Ascending aorta (tissue), 2 donors: ENCODE data around the gene SRSF10. TPM values are rescaled to one million over a fixed set of nuclear protein-coding genes. Genes with fewer than 3 reads are reported as not detected.
A peak's percentile ranks its signal among the peaks of the same experiment; 100 is the strongest.

Experiments used
- DNase-seq, 2 donors: peaks; one replicate each; pipeline ENCODE4 v3.0.0-alpha.2; 2019; ENCODE audit warnings: low spot score in 2 of 2
- H3K27ac ChIP-seq, 2 donors: fragments of 200-600 bp; sonication (generic); one replicate each; pipeline ENCODE4 v1.5.1; 2016 to 2017; ENCODE audit warnings: mild to moderate bottlenecking in 1 of 2
- H3K27me3 ChIP-seq: fragments of 200-600 bp; sonication (generic); one replicate; pipeline ENCODE4 v1.5.1; 2017
- H3K36me3 ChIP-seq, 2 donors: fragments of 200-600 bp; sonication (generic); one replicate each; pipeline ENCODE4 v1.5.1; 2016
- H3K4me1 ChIP-seq, 2 donors: fragments of 200-600 bp; sonication (generic); one replicate each; pipeline ENCODE4 v1.5.1; 2016 to 2017; ENCODE audit warnings: mild to moderate bottlenecking in 1 of 2
- H3K4me3 ChIP-seq, 2 donors: fragments of 200-600 bp; sonication (generic); one replicate each; pipeline ENCODE4 v1.5.1; 2016 to 2017; ENCODE audit warnings: mild to moderate bottlenecking in 1 of 2
- H3K9me3 ChIP-seq, 2 donors: fragments of 200-600 bp; sonication (generic); one replicate each; pipeline ENCODE4 v1.5.1; 2016
- CTCF ChIP-seq, 3 experiments: fragments of 200-600 bp in 2 of 3; fragments of 450-650 bp in 1 of 3; sonication (generic) in 2 of 3; IDR thresholded peaks; one replicate each; pipeline ENCODE4 v1.5.1; 2016 to 2019; ENCODE audit warnings: antibody characterized with exemption in 3 of 3, mild to moderate bottlenecking in 1 of 3, moderate library complexity in 1 of 3
- intact Hi-C: fragments of 100-400 bp; cut with DNase I; formaldehyde crosslinking; loops from one replicate; pipeline ENCODE4 v1.15.1; 2023
- total RNA-seq: library from RNA; depleted of rRNA; stranded (reverse); fragments of >200 nt; gene quantifications from one replicate; pipeline ENCODE4 v1.1.0, GENCODE V29; 2016

The SRSF10 gene
- total RNA-seq, 1 donor from 2014 or later, result 80.6 TPM

GRCh38 chr1:23966973-23967493 is 13.1 kb downstream of the SRSF10 start:
- TF ChIP-seq CTCF (IDR thresholded peaks at IDR 0.05), result no peak
- DNase-seq, result no peak
- Histone ChIP-seq H3K4me1 (peaks cover 0 to 8% of the 10 kb centered on the region in 2 donors), H3K27me3 (no peaks in the 10 kb centered on the region), H3K9me3 (no peaks in the 10 kb centered on the region), H3K27ac (no peak overlapping the region), H3K36me3 (peaks cover 38 to 45% of the 10 kb centered on the region in 2 donors), H3K4me3 (no peak overlapping the region)
- intact Hi-C loops, result no loop called here

- H3K27me3 ChIP-seq, result no peaks in the 10 kb centered on the region
- H3K36me3 ChIP-seq, result peaks cover 20 to 36% of the 10 kb centered on the region in 2 donors
- peak overlapping the region; percentile 15 to 62 for H3K27ac ChIP-seq
- DNase-seq, result no peak
- no peaks in the 10 kb centered on the region for H3K9me3 ChIP-seq
- H3K4me3 ChIP-seq, result no peak overlapping the region
- TF ChIP-seq CTCF (IDR thresholded peaks at IDR 0.05), result no peak
- intact Hi-C loops, result no loop called here
- H3K4me1 ChIP-seq, result peaks cover 0 to 8% of the 10 kb centered on the region in 2 donors
Measured at GRCh38 chr1:23964790-23965740, 15.1 kb downstream of the SRSF10 start.

GRCh38 chr1:23964235-23964668 is 15.9 kb downstream of the SRSF10 start:
- H3K4me1 ChIP-seq, result peaks cover 0 to 8% of the 10 kb centered on the region in 2 donors
- intact Hi-C loops, result no loop called here
- no peaks in the 10 kb centered on the region for H3K27me3 ChIP-seq
- H3K36me3 ChIP-seq, result peaks cover 15 to 30% of the 10 kb centered on the region in 2 donors
- TF ChIP-seq CTCF (IDR thresholded peaks at IDR 0.05), result no peak
- no peak for DNase-seq
- no peaks in the 10 kb centered on the region for H3K9me3 ChIP-seq
- no peak overlapping the region for H3K4me3 ChIP-seq
- peak overlapping the region in 1 of 2 donors; percentile 62 for H3K27ac ChIP-seq

GRCh38 chr1:23963617-23964234 is 16.4 kb downstream of the SRSF10 start:
- no peak for TF ChIP-seq CTCF (IDR thresholded peaks at IDR 0.05)
- Histone ChIP-seq H3K36me3 (peaks cover 15 to 30% of the 10 kb centered on the region in 2 donors), H3K27me3 (no peaks in the 10 kb centered on the region), H3K9me3 (no peaks in the 10 kb centered on the region), H3K27ac (peak overlapping the region in 1 of 2 donors; percentile 62), H3K4me3 (no peak overlapping the region), H3K4me1 (peaks cover 0 to 8% of the 10 kb centered on the region in 2 donors)
- DNase-seq, result no peak
- intact Hi-C loops, result no loop called here

GRCh38 chr1:23960291-23961020 is 19.7 kb downstream of the SRSF10 start:
- intact Hi-C loops, result loop anchor here (1.0 kb wide), 1 partner anchor 20 kb away; the partner anchor contains the start of gene SRSF10
- Histone ChIP-seq H3K36me3 (peaks cover 15 to 16% of the 10 kb centered on the region in 2 donors), H3K9me3 (no peaks in the 10 kb centered on the region), H3K27me3 (no peaks in the 10 kb centered on the region), H3K4me3 (peak overlapping the region; percentile 76 to 81), H3K27ac (peak overlapping the region; percentile 97 to 98), H3K4me1 (peaks cover 0 to 12% of the 10 kb centered on the region in 2 donors)
- DNase-seq, result no peak
- TF ChIP-seq CTCF (IDR thresholded peaks at IDR 0.05), result no peak
